H1 (cell line): ENCODE results near the gene ABHD11. TPM values are rescaled to one million over a fixed set of nuclear protein-coding genes. Genes with fewer than 3 reads are reported as not detected.
A peak's percentile ranks its signal among the peaks of the same experiment; 100 is the strongest.

ENCODE experiments used
- CTCF ChIA-PET: fragments of 300-600 bp; sonication (Branson Sonifier 250); formaldehyde crosslinking; loops from one replicate; lab custom pipeline; 2021; ENCODE audit not compliant: partially characterized antibody; lab: Charles Lee
- POLR2A ChIA-PET: fragments of 300-600 bp; sonication (Branson Sonifier 250); formaldehyde crosslinking; loops from one replicate; lab custom pipeline; 2021; ENCODE audit warnings: inconsistent platforms; ENCODE audit not compliant: partially characterized antibody; lab: Charles Lee
- DNase-seq, 2 experiments: peaks; one replicate each; pipeline versions ENCODE4 v3.0.0 to v3.0.0-alpha.2; 2010 to 2022; ENCODE audit warnings: low spot score in 2 of 2, low read depth in 1 of 2, mixed read lengths in 1 of 2
- FAIRE-seq: peaks from 2 replicates; lab custom pipeline; 2011; peaks lifted over from hg19 to GRCh38; lab: Jason Lieb, UNC
- H2AFZ ChIP-seq: 2 replicates; pipeline ENCODE4 v1.8.1; 2012; ENCODE audit warnings: low read length, inconsistent platforms
- H2AK5ac ChIP-seq: 2 replicates; pipeline ENCODE4 v1.6.1; 2013; ENCODE audit warnings: low read depth, low read length
- H2BK120ac ChIP-seq: replicated peaks from 2 replicates; pipeline ENCODE3; 2013; ENCODE audit warnings: low read depth, low read length, inconsistent platforms
- H2BK12ac ChIP-seq: 2 replicates; pipeline ENCODE4 v1.6.1; 2013; ENCODE audit warnings: low read depth, low read length
- H2BK15ac ChIP-seq: 2 replicates; pipeline ENCODE4 v1.6.1; 2013; ENCODE audit warnings: low read length
- H2BK20ac ChIP-seq: 2 replicates; pipeline ENCODE4 v1.6.1; 2013; ENCODE audit warnings: low read length
- H2BK5ac ChIP-seq: 2 replicates; pipeline ENCODE4 v1.6.1; 2013; ENCODE audit warnings: low read depth, low read length
- H3K14ac ChIP-seq: 2 replicates; pipeline ENCODE4 v1.6.1; 2013; ENCODE audit warnings: inconsistent platforms; ENCODE audit not compliant: insufficient read length
- H3K18ac ChIP-seq: 2 replicates; pipeline ENCODE4 v1.6.1; 2013; ENCODE audit warnings: low read length; ENCODE audit errors: extremely low read depth
- H3K23ac ChIP-seq: 2 replicates; pipeline ENCODE4 v1.6.1; 2013; ENCODE audit warnings: inconsistent platforms; ENCODE audit not compliant: insufficient read length
- H3K23me2 ChIP-seq: 2 replicates; pipeline ENCODE4 v1.6.1; 2013; ENCODE audit warnings: low read depth, low read length
- H3K27ac ChIP-seq: 2 replicates; pipeline ENCODE4 v1.6.1; 2011; ENCODE audit warnings: low read depth, low read length, inconsistent platforms
- H3K27me3 ChIP-seq, 4 experiments: replicated peaks in 1 of 4; 1 replicate in 1 of 4; 2 replicates in 3 of 4; pipeline versions ENCODE4 v1.6.1 to v1.8.1; 2011 to 2013; ENCODE audit warnings: low read length in 3 of 4, mild to moderate bottlenecking in 3 of 4, inconsistent platforms in 2 of 4, mixed read lengths in 2 of 4, moderate library complexity in 1 of 4; ENCODE audit not compliant: control insufficient read depth in 3 of 4, insufficient read depth in 3 of 4; ENCODE audit errors: extremely low read depth in 1 of 4
- H3K36me3 ChIP-seq, 4 experiments: 2 replicates each; pipeline versions ENCODE4 v1.6.1 to v1.8.1; 2011 to 2013; ENCODE audit warnings: mild to moderate bottlenecking in 4 of 4, low read length in 3 of 4, moderate library complexity in 2 of 4, control low read depth in 1 of 4, inconsistent platforms in 1 of 4; ENCODE audit not compliant: insufficient read depth in 4 of 4, control insufficient read depth in 2 of 4
- H3K4ac ChIP-seq: replicated peaks from 2 replicates; pipeline ENCODE3; 2013; ENCODE audit warnings: low read length, low read depth, mixed read lengths, inconsistent platforms; ENCODE audit not compliant: insufficient read length
- H3K4me1 ChIP-seq, 4 experiments: replicated peaks in 1 of 4; 1 replicate in 1 of 4; 2 replicates in 3 of 4; pipeline versions ENCODE4 v1.6.1 to v1.8.1; 2011 to 2013; ENCODE audit warnings: low read length in 3 of 4, inconsistent platforms in 2 of 4, mixed read lengths in 1 of 4; ENCODE audit not compliant: insufficient read depth in 4 of 4, control insufficient read depth in 3 of 4
- H3K4me2 ChIP-seq, 2 experiments: 2 replicates each; pipeline versions ENCODE4 v1.6.1 to v1.8.1; 2011 to 2013; ENCODE audit warnings: low read depth in 2 of 2, low read length in 2 of 2, control low read depth in 1 of 2, inconsistent platforms in 1 of 2, mild to moderate bottlenecking in 1 of 2; ENCODE audit not compliant: insufficient read depth in 1 of 2
- H3K4me3 ChIP-seq, 4 experiments: fragments of 200-600, 300-600 bp in 1 of 4; sonication (generic), shearing (Covaris generic), sonication (Bioruptor Twin) in 1 of 4; 2 replicates each; pipeline versions ENCODE4 v1.5.1 to v1.8.1; 2011 to 2016; ENCODE audit warnings: low read length in 4 of 4, low read depth in 3 of 4, control low read depth in 2 of 4, inconsistent platforms in 2 of 4, mild to moderate bottlenecking in 2 of 4, mixed read lengths in 1 of 4, moderate library complexity in 1 of 4; ENCODE audit not compliant: insufficient read depth in 2 of 4; ENCODE audit errors: extremely low read depth in 1 of 4
- H3K56ac ChIP-seq: replicated peaks from 2 replicates; pipeline ENCODE3; 2013; ENCODE audit warnings: low read depth, mild to moderate bottlenecking, mixed read lengths, low read length, inconsistent platforms; ENCODE audit not compliant: insufficient read length
- H3K79me1 ChIP-seq: 2 replicates; pipeline ENCODE4 v1.6.1; 2013; ENCODE audit warnings: low read depth, low read length, control low read depth
- H3K79me2 ChIP-seq, 2 experiments: 2 replicates each; pipeline versions ENCODE4 v1.6.1 to v1.8.1; 2012 to 2013; ENCODE audit warnings: low read length in 2 of 2, mild to moderate bottlenecking in 2 of 2, inconsistent platforms in 1 of 2; ENCODE audit not compliant: insufficient read depth in 2 of 2, control insufficient read depth in 1 of 2
- H3K9ac ChIP-seq, 4 experiments: replicated peaks in 1 of 4; 1 replicate in 1 of 4; 2 replicates in 3 of 4; pipeline versions ENCODE4 v1.6.1 to v1.8.1; 2011 to 2013; ENCODE audit warnings: low read depth in 3 of 4, low read length in 3 of 4, control low read depth in 2 of 4, mild to moderate bottlenecking in 2 of 4, moderate library complexity in 2 of 4, inconsistent platforms in 1 of 4; ENCODE audit errors: extremely low read depth in 1 of 4
- H3K9me3 ChIP-seq, 2 experiments: 2 replicates each; pipeline versions ENCODE4 v1.6.1 to v1.8.1; 2012 to 2013; ENCODE audit warnings: mild to moderate bottlenecking in 2 of 2, moderate library complexity in 2 of 2, control low read depth in 1 of 2, inconsistent platforms in 1 of 2, low read depth in 1 of 2, low read length in 1 of 2, mixed read lengths in 1 of 2; ENCODE audit not compliant: insufficient read depth in 2 of 2
- H4K20me1 ChIP-seq, 2 experiments: replicated peaks in 1 of 2; 2 replicates each; pipeline versions ENCODE3 to v1.8.1; 2011 to 2013; ENCODE audit warnings: inconsistent platforms in 2 of 2, low read length in 2 of 2, mild to moderate bottlenecking in 1 of 2; ENCODE audit not compliant: insufficient read depth in 2 of 2, control insufficient read depth in 1 of 2
- H4K5ac ChIP-seq: 2 replicates; pipeline ENCODE4 v1.6.1; 2013; ENCODE audit warnings: low read length, low read depth, mixed read lengths, inconsistent platforms; ENCODE audit not compliant: insufficient read length
- H4K8ac ChIP-seq: 2 replicates; pipeline ENCODE4 v1.8.0; 2013; ENCODE audit warnings: mild to moderate bottlenecking, moderate library complexity, low read length, inconsistent platforms; ENCODE audit not compliant: insufficient read depth; ENCODE audit errors: extremely low read depth
- H4K91ac ChIP-seq: replicated peaks from 2 replicates; pipeline ENCODE3; 2013; ENCODE audit warnings: low read length, mixed read lengths, inconsistent platforms; ENCODE audit not compliant: insufficient read length
- CBX5 ChIP-seq: fragments of 300-800, 300-1000 bp; sonication (generic); IDR thresholded peaks from 2 replicates; pipeline ENCODE4 v1.7.1; 2016; ENCODE audit warnings: antibody characterized with exemption, low read length, low read depth
- CREB1 ChIP-seq: IDR thresholded peaks from 2 replicates; pipeline ENCODE4 v1.6.1; 2012; ENCODE audit warnings: inconsistent platforms
- RAD21 ChIP-seq, 2 experiments: IDR thresholded peaks in 1 of 2; conservative IDR thresholded peaks in 1 of 2; 2 replicates each; pipeline ENCODE4 v1.6.1; 2011; ENCODE audit warnings: low read depth in 2 of 2, low read length in 2 of 2, improper control_type of control experiment in 1 of 2, inconsistent platforms in 1 of 2, mild to moderate bottlenecking in 1 of 2, moderate library complexity in 1 of 2
- SP1 ChIP-seq: IDR thresholded peaks from 2 replicates; pipeline ENCODE4 v1.6.1; 2011; ENCODE audit warnings: low read depth, low read length
- YY1 ChIP-seq: IDR thresholded peaks from 2 replicates; pipeline ENCODE4 v1.6.1; 2011; ENCODE audit warnings: low read depth, mild to moderate bottlenecking, low read length
- ZNF274 ChIP-seq: IDR thresholded peaks from 2 replicates; pipeline ENCODE4 v1.7.0; 2012; ENCODE audit warnings: low read length, borderline replicate concordance; ENCODE audit errors: extremely low read depth
- WGBS, 2 experiments: shearing (Covaris generic) in 1 of 2; methylation state at CpG; one replicate each; pipeline versions ENCODE4 v1.1.6 to v1.1.7; 2013 to 2015; ENCODE audit warnings: low lambda C conversion rate in 2 of 2, mixed read lengths in 2 of 2, inconsistent platforms in 1 of 2, low coverage in 1 of 2, missing lambda C conversion rate in 1 of 2; ENCODE audit not compliant: insufficient replicate concordance in 2 of 2, insufficient coverage in 1 of 2, insufficient read length in 1 of 2; ENCODE audit errors: extremely low coverage in 1 of 2, missing lambda C conversion rate in 1 of 2; 5-methylcytosine and 5-hydroxymethylcytosine counted together
- polyA plus RNA-seq, 7 experiments: library from polyadenylated mRNA; depleted of rRNA in 3 of 7; stranded (reverse) in 5 of 7; unstranded in 2 of 7; fragments of >200 nt in 5 of 7; fragments of 200-250 nt in 2 of 7; gene quantifications; 1 replicate in 5 of 7; 2 replicates in 1 of 7; 4 replicates in 1 of 7; pipeline versions ENCODE4 v1.2.1 to v1.2.3, GENCODE V29; 2011 to 2013; ENCODE audit warnings: missing spikeins in 2 of 7, mixed read lengths in 2 of 7
- total RNA-seq: library from RNA; stranded (reverse); fragmentation: NEBNext Ultra II Directional; extraction: Animal tissue kit (Norgen Biotek cat#: 25700); gene quantifications from 2 replicates; pipeline ENCODE4 v1.2.1, GENCODE V29; 2021
- TF ChIP-seq, protein P1 (sequence below), 3 experiments: IDR thresholded peaks; 1 replicate in 2 of 3; 2 replicates in 1 of 3; pipeline versions ENCODE4 v1.5.1 to v1.6.1; 2011; ENCODE audit warnings: low read length in 3 of 3, mild to moderate bottlenecking in 3 of 3, inconsistent platforms in 2 of 3, low read depth in 1 of 3, moderate library complexity in 1 of 3; ENCODE audit not compliant: insufficient read depth in 1 of 3; ENCODE audit errors: control extremely low read depth in 1 of 3

Gene ABHD11
- total and polyA plus RNA-seq, 2 of the 8 experiments (the other 6 are each of a cell fraction or from before 2014, with no cell fraction given): 19.8 to 42.2 TPM

DNA sequence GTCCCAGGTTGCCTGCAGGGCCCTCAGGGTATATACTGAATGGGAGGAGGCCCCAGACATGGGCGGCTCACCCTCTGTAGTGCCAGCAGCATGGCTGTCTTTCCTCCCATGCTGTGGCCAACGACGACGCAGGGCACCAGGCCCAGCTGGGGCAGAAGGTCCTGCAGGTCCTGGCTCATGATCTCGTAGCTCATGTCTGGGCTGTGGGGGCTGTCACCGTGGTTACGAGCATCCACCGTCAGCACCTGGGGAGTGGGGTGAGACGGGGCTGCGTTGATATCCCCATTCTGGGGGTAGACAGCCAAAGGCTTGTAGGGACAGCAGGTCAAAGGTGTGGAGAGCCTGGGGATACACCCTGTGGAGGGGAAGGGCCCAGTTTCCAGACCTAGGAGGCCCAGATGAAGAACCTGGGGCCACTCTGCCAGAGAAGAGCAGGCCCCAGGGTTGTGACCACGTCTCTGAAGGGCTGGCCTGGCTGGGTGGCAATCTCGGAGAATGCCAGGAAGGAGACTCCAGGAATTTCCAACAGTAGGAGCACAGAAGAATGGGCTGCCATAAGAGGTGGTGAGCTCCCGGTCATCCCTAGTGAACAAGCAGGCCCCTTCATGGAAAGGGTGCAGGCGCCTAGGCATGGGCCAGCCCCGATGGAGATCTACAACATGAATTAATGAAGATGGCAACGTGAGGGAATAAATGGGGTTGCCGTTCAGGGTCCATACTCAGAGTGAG lies 947 bp downstream of the ABHD11 start:
- H3K27ac ChIP-seq: no peak overlapping the region
- H2BK5ac ChIP-seq: no peak overlapping the region
- no peak for FAIRE-seq
- H4K8ac ChIP-seq: no peak overlapping the region
- H3K9me3 ChIP-seq: no peaks in the 10 kb centered on the region
- peak overlapping the region; percentile 65 to 99 for H3K4me2 ChIP-seq
- peaks cover 4 to 16% (median 8%) of the 10 kb centered on the region in 4 experiments; a peak in 5 of 8 replicates for H3K36me3 ChIP-seq
- peaks cover 0 to 8% of the 10 kb centered on the region in 2 experiments; a peak in 1 of 4 replicates for H3K79me2 ChIP-seq
- H3K79me1 ChIP-seq: no peaks in the 10 kb centered on the region
- H4K91ac ChIP-seq: no peak overlapping the region
- H3K18ac ChIP-seq: no peak overlapping the region
- no peak overlapping the region for H3K23ac ChIP-seq
- H4K5ac ChIP-seq: no peak overlapping the region
- no peak overlapping the region for H2BK15ac ChIP-seq
- no peak for DNase-seq
- no peak overlapping the region for H3K56ac ChIP-seq
- peak overlapping the region; percentile 79 to 93 (median 86) for H3K4me3 ChIP-seq
- H3K27me3 ChIP-seq: peaks cover 0 to 2% (median 0%) of the 10 kb centered on the region in 4 experiments; a peak in 1 of 7 replicates
- H2BK20ac ChIP-seq: no peak overlapping the region
- no peak overlapping the region for H2AK5ac ChIP-seq
- no peak overlapping the region for H2BK120ac ChIP-seq
- H3K9ac ChIP-seq: peak overlapping the region in 2 of 4 experiments; percentile 29 to 56; a peak in 3 of 7 replicates
- H3K4me1 ChIP-seq: peaks cover 3 to 35% (median 19%) of the 10 kb centered on the region in 4 experiments
- peaks cover 8 to 20% of the 10 kb centered on the region in 2 experiments for H4K20me1 ChIP-seq
- 72% methylated on average over 17 of the region's 17 CpGs; no CpG with 5 or more reads in 1 of the 2 experiments for WGBS, 2 experiments
- H3K23me2 ChIP-seq: peaks cover 11% of the 10 kb centered on the region
- ChIA-PET POLR2A (interaction anchor here (0.9 to 9.6 kb wide), 9 partner anchors 12 to 401 kb away, joined by 3 to 82 read pairs (median 3); partner anchors contain the start of genes BAZ1B and CLDN4), CTCF (interaction anchor here (0.6 to 11.1 kb wide), 10 partner anchors 12 to 132 kb away, joined by 3 to 87 read pairs (median 5); no protein-coding TSS in a partner anchor)
- H2BK12ac ChIP-seq: no peak overlapping the region
- no peak overlapping the region for H3K14ac ChIP-seq
- no peak overlapping the region for H3K4ac ChIP-seq
- no peak overlapping the region for H2AFZ ChIP-seq
- TF ChIP-seq RAD21 (IDR thresholded peaks at IDR 0.05 in 1 of 2, conservative IDR thresholded peaks at IDR 0.05 in 1 of 2; ENCODE audit: low read depth in 2 of 2, low read length in 2 of 2) (no peak), ZNF274 (no peak), CREB1 (no peak), CBX5 (no peak), YY1 (no peak), SP1 (no peak)
- TF ChIP-seq, protein P1, sequence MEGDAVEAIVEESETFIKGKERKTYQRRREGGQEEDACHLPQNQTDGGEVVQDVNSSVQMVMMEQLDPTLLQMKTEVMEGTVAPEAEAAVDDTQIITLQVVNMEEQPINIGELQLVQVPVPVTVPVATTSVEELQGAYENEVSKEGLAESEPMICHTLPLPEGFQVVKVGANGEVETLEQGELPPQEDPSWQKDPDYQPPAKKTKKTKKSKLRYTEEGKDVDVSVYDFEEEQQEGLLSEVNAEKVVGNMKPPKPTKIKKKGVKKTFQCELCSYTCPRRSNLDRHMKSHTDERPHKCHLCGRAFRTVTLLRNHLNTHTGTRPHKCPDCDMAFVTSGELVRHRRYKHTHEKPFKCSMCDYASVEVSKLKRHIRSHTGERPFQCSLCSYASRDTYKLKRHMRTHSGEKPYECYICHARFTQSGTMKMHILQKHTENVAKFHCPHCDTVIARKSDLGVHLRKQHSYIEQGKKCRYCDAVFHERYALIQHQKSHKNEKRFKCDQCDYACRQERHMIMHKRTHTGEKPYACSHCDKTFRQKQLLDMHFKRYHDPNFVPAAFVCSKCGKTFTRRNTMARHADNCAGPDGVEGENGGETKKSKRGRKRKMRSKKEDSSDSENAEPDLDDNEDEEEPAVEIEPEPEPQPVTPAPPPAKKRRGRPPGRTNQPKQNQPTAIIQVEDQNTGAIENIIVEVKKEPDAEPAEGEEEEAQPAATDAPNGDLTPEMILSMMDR (IDR thresholded peaks at IDR 0.05; ENCODE audit: control extremely low read depth in 1 of 3, insufficient read depth in 1 of 3, low read depth in 1 of 3, low read length in 3 of 3): no peak
